Measurements from ENCODE around the gene TST. TPM values are rescaled to one million over a fixed set of nuclear protein-coding genes. Genes with fewer than 3 reads are reported as not detected.

TST gene
- 165 and 167 TPM in 2 replicates for total RNA-seq (2014; rRNA removed; shearing (Covaris generic))

- DNase-seq (ENCODE audit: low spot score), result peak; percentile 48
These were observed at the start of gene TST, which contains the start of gene MPST for GRCh38 chr22:37019309-37020191. Gene TST, minus strand, starts transcription at chr22:37019447. Its CDS starts 715 bp downstream, at chr22:37018732. Gene MPST, plus strand, starts transcription at chr22:37019742. Its CDS starts 95 bp downstream, at chr22:37019837.

DNA sequence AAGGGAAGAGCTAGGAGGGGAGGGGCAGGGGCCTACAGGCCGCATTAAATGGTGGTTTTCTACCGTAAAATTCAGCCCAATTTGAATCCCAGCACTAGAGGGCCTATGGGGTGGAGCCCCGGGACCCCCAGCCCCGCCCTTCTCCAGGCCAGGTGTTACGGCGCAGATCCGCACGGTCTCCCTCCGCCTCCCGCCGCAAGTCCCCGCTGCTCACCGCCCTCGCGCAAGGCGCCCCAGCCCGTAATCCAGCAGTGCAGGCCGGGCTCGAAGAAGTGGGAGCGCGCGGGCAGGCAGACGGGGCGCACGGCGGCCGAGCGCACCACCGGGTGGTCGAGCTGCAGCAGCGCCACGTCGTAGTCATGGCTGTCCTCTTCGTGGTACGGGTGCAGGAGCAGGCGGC is 49.6 kb upstream of the TST start:
- DNase-seq (ENCODE audit: low spot score), result no peak

DNA sequence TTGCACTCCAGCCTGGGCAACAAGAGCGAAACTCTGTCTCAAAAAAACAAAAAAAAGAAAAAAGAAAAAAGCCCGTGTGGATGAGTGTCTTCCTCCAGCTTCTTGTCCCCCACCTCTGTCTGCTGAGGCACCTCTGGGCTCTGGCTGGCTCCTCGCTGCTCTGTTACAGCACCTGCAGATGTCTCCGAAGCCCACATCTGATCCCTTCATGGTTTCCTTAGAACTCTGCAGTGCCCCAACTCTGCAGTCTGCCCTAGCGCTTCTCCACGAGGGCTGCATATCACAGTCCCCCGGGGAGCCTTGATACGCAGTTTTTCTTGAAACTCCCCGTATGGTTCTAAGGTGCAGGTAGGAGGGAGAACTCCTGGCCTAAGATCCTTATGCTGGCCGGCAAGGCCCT is 48.2 kb upstream of the TST start:
- DNase-seq (ENCODE audit: low spot score), result no peak

GRCh38 chr22:37065961-37066360 is 46.7 kb upstream of the TST start:
- no peak for DNase-seq (ENCODE audit: low spot score)

GRCh38 chr22:37065180-37065579 is 45.9 kb upstream of the TST start:
- DNase-seq (ENCODE audit: low spot score), result no peak

- DNase-seq (ENCODE audit: low spot score), result no peak
These were observed 45.3 kb upstream of the TST start for GRCh38 chr22:37064553-37064952.

GRCh38 chr22:37063431-37064420 is 44.5 kb upstream of the TST start:
- peak; percentile 39 for DNase-seq (ENCODE audit: low spot score)

- no peak for DNase-seq (ENCODE audit: low spot score)
These were observed 43.6 kb upstream of the TST start for GRCh38 chr22:37062702-37063381.

GRCh38 chr22:37062376-37062675 is 43.1 kb upstream of the TST start:
- no peak for DNase-seq (ENCODE audit: low spot score)

- DNase-seq (ENCODE audit: low spot score), result no peak
These were observed 42.5 kb upstream of the TST start for GRCh38 chr22:37061611-37062375.

DNA sequence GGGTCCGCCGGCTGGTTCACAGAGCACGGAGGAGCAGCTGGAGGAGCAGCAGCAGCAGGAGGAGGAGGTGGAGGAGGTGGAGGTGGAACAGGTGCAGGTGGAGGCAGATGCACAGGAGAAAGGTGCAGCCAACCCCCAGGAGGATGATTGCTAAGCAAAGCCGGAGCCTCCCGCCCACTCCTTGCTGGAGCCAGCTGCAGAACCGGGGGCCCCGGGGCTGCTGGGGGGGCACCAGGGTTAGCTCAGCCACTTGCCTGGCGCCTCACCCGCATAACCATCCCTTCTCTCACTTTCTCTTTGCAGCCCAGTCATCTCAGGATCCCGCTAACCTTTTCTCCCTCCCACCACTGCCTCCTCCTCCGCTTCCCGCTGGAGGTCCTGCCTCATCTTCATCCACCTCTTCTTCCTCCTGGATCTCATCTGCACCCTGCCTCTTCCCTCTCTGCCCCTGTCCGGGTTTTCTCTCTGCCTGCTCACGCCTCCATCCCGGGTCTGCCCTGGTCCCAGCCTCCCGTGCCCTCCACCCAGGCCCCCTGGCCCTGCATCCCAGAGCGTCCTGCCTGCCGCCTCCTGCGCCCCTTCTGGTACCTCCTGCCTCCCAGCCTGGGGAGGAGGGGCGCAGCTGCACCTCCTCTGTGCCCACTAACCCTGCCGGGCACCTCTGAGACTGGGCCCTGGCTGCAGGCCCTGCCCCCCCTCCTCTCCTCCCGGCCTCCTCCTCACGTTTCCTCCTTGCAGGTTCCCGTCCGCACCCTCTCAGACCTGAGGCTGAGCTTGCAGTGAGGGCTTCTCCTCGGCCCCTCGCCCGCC is 41.8 kb upstream of the TST start:
- no peak for DNase-seq (ENCODE audit: low spot score)

DNA sequence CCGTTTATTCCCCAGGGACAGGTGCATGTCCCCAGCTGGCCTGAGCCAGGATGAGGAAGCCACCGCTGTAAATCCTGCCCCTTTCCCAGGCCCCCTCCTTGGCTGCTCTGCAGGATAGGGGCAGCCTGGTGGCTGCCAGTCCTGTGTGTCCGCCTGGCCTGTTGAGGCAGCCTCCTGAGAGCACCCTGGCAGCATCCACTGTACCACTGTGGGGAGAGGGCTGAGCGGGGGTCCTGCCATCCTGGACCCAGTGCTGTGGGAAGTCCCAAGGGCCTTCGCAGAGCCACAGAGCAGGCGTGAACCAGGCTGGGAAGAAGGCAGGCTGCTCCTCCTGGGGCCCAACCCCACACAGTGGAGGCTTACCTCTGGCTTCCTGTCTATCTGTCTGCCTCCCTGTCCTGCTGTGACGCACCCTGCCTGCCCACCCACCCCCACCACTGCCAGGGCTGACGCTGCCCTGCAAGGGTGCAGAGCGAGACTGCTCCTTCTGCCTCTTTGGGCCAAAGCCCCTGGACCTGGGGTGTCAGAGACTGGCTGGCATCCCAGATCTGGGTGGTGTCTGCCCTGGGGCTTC is 40.7 kb upstream of the TST start:
- DNase-seq (ENCODE audit: low spot score), result no peak

DNA sequence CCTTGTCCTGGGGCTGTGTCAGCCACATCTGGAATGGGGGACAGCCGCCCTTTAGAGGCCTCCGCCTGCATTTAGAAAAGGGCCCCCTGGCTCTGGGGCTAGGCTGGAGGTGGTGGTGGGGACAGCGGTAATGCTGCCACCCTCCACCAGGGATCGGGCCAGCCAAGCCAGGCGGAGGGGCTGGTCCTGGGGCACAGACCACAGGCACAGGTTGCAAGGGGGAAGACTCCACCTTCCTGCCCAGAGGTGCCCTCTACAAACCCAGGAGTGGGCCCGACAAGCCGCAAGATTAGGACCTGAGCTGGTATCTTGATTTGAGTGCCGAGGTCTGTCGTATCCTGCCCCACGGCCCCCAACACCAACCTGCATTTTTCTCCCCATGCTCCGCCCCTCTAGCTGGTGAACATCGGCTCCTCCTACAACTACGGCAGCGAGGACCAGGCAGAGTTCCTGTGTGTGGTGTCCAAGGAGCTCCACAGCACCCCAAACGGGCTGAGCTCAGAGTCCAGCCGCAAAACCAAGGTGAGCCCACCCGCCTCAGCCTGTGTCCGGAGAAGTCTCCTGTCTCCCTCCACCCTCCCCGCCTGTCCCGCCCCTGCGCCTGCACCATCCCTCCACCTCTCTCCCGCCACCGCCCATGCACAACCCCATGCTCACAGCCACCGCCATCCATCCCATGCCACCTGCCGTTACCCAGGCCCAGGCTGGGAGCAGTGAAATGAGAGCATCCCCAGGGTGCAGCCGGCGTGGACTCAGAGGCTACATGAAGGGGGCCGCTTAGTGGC is 39.9 kb upstream of the TST start:
- DNase-seq (ENCODE audit: low spot score), result no peak

DNA sequence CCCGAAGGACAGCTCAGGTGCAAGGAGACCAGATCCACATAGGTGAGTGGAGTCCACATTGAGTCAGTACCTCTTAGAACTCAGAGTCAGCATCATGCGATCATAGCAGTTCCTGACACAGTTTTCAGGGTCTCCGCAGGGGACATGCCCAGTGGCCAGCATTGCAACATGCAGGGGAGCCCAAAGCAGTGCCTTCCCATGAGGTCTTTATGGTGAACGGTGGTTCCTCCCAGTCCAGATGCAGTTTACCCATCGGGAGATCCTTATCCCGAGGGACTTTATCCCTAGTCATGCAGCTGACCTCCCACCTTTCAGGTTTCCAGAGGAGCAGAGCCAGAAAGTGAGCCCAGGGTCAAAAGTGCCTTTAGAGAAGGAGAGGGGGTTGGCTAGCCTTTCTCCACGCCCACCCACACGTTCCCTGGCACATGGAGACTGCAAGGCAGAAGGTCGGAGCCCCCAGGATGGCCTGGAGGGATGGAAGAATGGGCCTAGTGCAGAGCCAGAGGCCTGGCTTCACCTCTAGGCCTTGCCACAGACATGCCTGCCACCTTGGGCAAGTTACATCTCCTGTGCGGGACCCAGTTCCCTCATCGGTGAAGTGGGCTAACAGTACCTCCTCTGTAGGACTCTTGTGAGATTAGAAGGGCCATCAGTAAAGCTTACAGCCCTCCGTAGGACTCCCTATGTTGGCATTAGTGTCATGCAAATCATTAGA is 38.7 kb upstream of the TST start:
- DNase-seq (ENCODE audit: low spot score), result no peak

GRCh38 chr22:37057226-37057625 is 38.0 kb upstream of the TST start:
- no peak for DNase-seq (ENCODE audit: low spot score)

DNA sequence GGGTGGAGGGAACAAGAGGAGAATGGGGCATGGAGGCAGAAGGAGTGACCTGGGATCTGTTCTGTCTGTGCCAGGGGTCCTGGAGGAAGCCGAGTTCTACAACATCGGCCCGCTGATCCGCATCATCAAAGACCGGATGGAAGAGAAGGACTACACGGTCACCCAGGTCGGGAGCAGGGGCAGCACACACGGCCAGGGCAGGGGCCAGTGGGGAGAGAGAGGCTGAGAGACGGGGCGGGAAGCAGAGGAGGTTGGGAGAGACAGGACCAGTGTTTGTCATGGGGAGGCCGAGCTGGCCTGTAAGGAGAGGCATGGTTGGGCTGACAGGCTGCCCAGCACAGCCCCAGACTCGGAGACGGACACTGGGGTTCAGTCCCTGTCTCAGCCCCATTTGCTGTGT is 37.0 kb upstream of the TST start:
- DNase-seq (ENCODE audit: low spot score), result no peak

DNA sequence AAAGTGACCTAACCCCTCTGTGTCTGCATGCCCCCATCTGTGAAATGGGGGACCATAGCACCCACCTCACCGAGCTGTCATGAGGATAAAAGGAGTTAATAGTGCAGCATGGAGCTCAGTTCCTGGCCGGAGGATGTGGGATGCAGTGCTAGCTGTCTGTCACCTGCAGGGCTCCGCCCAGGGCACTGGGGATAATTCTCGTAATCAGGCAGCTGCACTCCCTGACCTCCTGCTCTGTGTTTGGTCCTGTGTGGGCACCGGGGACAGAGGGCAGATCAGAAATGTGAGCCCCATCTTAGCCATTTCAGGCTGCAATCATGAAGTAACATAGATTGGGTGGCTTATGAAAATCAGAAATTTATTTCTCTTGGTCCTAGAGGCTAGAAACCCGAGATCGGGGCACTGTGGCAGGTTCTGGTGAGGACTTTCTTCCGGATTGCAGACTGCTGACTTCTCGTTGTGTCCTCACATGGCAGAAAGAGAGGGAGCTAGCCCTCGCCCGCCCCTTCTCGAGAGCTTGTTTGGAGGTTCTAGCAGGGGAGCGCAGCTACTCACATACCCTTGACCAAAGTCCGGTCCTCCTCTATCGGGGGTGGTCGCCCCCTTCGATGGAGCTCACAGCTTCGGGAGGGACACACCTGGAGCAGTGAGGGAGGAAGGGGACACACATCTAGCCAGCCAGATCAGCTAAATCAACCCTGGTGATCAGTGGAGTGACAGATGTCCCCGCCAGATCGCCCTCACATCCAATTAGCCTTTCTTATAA is 35.5 kb upstream of the TST start:
- no peak for DNase-seq (ENCODE audit: low spot score)

GRCh38 chr22:37054056-37054395 is 34.8 kb upstream of the TST start:
- DNase-seq (ENCODE audit: low spot score), result no peak
